ENCODE measurements around the gene RWDD4.

RWDD4 gene

DNA sequence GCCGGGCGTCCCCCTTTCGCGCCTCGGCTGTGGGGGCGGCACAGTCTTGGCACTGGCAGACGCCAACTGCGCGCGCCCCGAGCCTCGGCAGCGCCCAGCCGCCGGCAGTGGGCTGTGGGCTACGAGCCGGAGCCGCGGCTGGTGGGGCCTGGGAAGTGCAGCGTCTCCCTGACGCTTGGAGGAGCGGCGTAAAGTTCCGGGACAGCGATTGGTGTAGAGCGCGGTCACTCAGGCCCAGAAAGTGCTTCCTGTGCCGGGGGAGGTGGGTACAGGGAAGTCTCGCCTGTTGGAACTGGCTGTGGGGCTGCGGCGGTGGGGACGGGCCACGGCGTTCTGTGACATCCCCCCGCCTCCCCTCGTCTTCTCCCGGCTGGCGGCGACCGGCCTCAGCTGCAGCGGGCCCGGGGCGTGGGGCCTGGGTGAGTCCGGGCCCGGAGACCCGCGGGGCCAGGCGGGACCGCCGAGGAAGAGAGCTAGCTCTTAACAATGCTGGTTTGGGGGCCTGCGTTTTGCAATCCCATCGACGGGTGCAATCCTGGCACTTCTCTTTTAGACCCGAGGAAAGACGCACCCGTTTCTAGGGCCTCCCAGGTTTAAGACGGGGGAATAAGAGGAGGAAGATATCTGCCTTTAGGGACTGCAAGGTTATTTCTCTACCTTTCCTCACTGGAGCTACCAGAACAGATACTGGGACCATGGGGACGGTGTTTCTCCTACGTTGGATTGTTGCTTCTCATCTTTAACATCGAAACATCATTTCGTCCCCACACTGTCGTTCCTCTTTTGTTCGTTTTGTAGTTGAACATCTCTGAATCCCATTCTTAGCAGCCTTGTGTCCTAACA, at the start of gene RWDD4, which contains the start of gene TRAPPC11:
RWDD4 (minus strand) TSS at position 157 of the 843 bp plus-strand sequence. CDS start 233 bp downstream, outside the sequence.
TRAPPC11 (plus strand) TSS at position 265 of the 843 bp plus-strand sequence. CDS start 4,575 bp downstream, outside the sequence.
- peak; percentile 95 for DNase-seq

DNA sequence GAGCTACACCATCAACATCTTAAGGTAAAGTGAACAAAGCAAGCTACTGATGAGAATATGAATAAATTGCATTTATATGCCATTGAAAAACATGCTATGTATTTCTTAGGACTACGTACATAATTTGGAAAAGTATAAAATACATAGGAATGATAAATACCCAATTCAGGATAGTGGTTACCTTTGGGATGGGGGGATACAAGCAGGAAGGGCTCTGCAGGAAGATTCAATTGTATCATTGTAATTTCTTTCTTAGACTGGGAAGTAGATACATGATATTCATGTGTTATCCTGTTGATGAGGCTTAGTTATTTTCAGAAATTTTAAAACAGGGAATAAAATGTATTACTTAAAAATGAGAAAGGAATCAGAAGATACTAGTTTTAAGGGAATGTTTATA, 43.5 kb upstream of the RWDD4 start:
- no peak for DNase-seq

DNA sequence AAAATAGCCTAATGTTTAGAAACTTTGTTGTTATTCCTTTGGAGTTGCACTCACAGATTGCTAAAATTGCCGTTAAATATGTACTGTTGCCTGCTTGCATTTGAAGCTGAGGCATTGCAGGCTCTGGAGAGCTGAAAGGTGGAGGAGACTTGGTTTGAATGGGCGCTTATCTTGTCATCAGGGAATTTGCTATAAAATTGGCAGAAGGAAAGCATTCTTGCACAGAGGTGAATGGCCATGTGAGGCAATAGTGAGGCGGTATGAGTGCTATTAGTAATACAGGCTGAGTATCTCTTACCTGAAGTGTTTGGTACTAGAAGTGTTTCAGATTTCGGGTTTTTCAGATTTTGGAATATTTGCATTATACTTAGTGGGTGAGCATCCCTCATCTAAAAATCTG, 41.4 kb upstream of the RWDD4 start:
- DNase-seq: no peak

DNA sequence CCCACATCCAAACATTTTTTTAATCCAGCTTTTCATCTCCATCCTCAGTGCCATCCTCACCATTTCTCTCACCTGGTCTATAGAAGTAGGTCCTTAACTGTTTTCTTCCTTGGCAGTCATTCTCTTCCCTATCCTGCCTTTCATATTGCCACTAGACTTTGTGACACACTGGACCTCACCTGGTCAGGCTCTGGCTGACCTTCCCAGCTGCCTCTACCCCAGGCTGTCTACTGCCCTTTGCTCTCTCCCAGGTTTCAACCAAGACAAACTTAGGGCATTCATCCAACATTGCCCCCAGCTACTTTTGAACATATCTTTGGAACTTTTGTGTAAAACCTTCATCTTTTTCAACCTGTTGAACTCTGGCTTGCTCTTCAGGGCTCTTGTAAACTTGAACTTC, 39.9 kb upstream of the RWDD4 start:
- no peak for DNase-seq

DNA sequence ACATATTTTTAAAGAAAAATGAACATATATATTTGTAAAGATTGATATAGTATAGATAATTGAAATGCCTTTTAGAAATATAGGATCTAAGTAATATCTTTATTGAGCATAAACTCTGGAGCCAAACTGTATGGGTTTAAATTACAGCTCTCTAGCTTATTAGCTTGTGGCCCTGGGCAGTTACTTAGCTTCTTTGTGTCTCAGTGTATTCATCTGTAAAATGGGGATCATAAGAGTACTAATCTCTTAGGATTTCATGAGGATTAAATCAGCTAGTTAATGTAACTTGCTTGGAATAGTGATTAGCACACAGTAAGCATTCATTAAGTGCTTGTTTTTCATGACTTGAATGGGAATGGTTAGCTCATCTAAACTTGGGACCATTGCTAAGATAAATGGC, 32.9 kb upstream of the RWDD4 start:
- DNase-seq: no peak

DNA sequence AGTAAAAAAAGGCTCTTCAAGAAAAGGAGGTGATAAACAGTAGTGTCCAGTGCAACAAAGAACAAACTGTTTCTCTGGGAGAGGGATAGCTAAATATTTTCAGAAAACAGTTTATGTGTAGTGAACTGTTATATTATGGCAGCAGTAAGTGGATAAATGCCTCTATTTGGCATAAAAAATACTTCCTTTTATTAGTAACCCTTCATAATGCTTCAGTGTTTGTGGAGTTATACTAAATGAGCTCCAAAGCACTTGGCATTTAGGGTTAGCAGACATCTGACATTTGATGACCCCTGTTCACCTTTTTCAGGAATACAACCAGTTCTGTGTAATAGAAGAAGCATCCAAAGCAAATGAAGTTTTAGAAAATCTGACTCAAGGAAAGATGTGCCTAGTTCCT, 32.0 kb upstream of the RWDD4 start:
- no peak for DNase-seq

DNA sequence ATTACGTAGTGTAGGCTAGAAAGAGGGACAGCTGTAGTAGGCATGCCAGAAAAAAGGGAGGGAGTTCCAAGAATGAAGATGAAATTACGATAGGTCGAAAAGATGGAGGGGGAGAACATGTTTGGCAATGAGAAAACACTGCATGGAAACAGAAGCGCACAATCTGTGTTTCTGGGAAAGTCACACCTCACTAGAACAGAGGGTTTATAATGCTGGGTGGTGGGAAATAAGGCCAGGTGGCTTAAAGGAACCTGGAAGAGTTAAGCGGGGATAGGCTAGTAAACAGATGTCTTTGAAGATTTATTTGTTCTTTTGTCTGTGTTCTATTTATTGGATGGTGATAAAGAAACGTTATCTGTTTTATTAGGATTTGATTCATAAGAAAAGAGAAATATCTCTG, 29.2 kb upstream of the RWDD4 start:
- no peak for DNase-seq

DNA sequence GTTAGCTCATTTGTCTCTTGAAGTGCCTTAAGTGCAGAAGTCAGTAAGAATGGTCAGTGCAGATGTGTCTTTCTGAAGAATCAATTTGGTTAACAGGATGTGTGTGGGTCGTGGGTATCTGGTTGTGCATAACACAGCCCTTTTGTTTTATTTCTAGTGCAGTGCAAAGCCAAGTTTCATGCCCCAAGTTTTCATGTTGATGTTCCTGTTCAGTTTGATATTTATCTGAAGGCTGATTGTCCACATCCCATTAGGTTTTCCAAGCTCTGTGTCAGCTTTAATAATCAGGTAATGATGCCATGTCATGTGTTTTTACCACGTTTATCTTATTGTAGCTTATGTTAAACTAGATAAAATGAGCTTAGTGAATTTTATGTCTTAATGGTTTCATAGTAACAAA, 27.5 kb upstream of the RWDD4 start:
- DNase-seq: no peak

DNA sequence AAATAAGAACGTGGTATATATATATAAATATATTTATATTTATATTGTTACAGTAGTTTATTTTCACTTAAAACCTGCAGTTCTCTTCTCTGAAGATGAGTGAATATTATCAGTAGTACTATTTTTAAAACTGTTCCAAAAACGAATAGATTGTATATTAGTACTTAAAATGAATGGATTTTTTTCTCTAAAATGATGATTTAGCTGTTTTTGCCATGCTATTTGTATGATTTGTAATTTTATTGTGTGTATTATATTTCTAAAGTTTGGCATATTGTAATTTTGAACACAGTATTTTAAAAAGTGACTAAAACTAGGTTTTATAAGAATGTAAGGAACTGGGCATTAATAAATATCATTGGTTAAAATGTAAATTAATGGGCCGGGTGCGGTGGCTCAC, 22.1 kb upstream of the RWDD4 start:
- no peak for DNase-seq

DNA sequence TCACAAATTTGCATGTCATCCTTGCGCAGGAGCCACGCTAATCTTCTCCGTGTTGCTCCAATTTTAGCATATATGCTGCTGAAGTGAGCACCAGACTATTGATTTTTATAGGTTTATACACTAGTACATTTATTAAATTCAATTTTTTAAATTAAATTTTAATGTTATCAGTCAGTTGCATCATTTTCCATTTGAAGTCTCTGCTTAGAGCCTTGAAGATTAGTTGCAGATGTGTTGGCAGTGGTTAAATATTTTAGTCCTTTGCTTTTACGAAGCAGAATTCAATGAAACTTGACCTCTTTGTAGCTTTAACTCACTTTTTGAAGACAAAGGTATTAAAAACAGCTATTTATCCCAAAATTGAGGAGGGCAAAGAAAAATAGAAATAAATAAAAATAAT, 16.6 kb upstream of the RWDD4 start:
- no peak for DNase-seq

DNA sequence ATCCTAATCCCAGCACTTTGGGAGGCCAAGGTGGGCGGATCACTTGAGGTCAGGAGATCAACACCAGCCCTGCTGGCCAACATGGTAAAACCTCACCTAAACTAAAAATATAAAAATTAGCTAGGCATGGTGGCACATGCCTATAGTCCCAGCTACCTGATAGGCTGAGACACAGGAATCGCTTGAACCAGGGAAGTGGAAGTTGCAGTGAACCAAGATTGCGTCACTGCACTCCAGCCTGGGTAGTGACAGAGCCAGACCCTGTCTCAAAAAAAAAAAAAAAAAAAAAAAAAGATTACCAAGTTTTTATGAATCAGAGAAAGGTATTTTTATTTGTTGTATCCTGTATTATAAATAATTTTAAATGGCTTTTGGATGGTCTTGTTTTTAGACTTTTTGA, 15.2 kb upstream of the RWDD4 start:
- DNase-seq: no peak

DNA sequence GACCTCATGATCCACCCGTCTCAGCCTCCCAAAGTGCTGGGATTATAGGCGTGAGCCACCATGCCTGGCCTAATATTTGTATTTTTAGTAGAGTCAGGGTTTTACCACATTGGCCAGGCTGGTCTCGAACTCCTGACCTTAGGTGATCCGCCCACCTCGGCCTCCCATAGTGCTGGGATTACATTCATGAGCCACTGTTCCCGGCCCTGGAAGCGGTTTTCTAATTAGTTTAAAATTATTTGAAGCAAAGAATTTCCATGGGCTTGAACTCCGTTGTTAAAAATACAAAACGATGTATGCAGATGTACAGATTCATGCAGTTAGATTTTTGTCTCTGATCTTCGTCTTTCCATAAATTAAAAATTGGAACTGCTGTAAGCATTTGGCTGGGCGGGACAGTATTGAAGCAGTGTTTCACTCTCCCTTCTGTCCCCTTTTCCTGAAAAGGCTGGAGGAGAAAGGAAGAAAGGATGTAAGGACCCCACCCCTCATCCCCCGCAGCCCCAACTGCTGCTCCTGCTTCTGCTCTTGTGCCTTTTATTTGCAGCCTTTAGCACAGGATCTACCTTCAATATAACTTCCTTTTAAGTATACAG, 12.1 kb upstream of the RWDD4 start:
- DNase-seq: no peak

DNA sequence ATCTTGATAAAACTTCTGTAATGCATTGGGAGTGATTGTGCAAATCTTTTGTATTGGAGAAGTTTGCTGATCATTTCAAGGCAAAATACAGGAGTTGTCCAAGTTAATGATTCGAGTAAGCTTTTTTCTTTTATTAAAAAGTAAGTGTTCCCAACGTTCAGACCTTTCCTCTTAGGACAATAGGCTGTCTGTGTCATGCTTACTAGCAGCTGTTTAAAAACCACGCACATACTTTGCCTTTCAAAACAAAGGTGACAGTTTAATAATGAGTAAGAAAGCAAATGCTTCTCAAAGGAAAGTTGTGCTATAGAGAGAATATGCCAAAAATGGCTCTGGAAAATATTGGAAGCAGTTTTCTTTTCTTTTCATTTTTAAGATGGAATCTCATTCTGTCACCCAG, 11.3 kb upstream of the RWDD4 start:
- DNase-seq: no peak

DNA sequence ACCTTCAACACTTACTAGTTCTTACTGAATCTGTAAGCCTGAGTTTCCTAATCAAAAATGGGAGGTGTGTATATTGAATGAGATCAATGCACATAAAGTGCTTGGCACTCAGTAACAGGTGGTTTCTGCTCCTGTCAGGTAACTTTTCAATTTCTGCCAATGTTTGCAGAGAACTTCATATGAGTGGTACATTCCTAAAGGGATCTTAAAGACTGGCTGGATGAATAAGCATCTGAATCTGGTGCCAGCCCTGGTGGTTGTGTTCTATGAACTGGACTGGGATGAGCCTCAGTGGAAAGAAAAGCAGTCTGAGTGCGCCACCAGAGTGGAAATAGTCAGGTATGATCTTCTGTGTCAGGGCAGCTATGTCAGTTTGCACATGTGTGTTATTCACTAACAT, 7.1 kb upstream of the RWDD4 start:
- DNase-seq: no peak

DNA sequence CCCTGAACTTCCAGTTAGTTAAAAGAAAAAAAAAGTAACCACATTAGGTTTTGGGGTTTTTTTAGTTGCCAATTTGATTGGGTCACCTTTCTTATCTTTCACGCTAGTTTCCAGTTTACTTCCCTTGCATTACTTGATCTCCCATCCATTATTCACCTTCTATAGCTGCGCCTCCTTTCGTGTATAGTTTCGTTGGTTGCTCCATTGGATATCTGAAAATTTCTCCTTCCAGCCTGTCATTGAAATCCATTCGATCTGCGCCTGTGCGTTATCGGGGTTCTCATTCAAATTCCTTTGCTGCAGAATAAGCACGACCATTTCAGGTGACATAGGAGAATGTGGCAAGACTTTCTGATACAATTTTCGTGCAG, 872 bp upstream of the RWDD4 start:
- no peak for DNase-seq

DNA sequence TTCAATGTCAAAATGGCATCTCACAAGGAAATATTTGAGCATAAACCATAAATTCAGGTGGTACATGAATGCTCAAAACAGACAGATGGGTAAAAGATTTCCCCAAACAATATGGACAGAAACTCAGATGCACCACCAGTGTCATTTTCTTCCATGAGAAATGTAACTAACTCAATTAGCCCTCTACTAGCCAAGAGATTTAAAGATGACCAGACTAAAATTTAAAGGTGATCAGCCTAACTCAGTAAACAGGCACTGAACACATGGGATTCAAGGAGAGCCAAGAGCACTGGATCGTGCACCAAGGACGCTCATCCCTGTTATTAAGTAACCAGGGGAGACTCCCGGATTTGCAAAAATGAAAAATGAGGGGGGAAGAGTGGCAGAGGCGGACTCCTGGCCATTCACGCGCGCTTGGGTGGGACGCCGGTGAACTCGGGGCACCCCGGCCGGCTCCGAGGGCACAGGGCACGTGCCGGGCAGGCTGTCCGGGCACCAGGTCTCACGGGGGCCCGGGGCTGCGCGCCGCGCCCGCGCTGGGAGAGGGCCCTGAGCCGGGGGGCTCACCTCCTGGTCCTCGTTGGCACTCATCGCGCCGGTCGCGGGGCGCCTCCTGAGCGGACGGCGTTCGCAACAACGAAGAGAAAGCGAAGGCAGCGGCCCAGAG, 490 bp downstream of the RWDD4 start:
- DNase-seq: peak; percentile 9

DNA sequence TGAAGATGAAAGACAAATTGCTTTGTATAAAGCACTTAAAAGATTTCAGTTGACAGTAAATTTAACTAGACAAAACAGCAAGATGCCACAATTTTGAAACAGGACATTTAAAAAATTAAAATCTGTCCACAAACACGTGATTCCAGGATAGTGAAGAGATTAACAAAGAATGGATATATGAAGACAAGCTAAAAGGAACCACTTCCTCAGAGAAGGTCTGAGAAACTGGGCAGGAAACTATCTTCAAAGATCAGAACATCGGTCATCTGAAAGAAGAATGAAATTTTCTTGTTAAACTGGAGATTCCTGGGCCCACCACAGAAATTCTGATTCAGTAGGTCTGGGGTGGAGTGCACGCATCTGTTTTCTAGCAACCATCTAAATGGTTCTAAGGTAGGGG, 1.4 kb downstream of the RWDD4 start:
- no peak for DNase-seq

DNA sequence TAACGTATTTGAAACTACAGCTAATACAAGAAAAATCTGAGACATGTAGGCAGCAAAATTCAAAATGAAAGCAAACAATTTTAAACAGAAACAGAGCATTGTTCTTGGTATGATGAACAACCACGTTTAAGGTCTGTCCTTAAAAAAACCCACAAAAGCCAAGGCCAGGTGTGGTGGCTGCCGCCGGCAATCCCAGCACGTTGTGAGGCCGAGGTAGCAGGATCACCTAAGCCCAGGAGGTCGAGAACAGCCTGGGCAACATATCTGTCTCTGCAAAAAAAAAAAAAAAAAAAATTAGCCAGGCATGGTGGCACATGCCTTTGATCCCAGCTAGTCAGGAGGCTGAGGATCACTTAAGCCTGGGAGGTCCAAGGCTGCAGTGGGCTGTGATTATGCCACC, 13.7 kb downstream of the RWDD4 start:
- DNase-seq: no peak

DNA sequence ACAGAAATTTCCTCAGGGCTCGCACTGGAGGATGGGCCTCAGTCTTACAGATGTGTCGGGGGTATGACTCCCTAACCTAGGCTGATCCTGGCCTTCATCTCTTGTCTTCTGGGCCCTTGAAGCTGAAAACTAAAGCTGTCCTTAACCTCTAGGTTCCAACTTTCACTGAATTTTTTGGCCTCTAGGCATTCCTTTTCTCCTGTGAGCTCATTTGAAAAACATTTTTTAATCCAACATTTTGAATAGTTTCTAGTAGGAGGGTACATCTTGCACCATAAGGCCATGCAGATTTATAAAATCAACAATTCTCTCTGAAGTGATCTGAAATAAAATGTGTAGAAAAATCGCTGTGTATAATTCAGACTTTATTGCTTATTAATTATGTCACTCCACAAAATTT, 19.7 kb downstream of the RWDD4 start:
- DNase-seq: no peak

DNA sequence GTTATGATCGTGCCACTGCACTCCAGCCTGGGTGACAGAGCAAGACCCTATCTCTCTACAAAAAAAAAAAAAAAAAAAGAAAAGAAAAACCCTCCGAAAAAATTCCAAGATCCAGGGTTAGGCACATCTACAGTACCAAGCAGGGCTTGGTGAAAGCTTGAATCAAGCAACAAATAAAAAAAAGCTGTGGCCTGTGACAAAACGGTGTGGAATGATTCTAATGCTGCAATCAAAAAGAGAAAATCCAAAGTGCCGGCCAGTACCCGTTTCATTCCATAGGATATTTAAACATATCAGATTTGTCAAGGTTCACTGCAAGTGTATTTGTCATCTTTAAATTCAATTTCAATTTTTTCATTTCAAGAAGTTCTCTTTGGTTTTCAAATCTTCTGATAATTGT, 20.5 kb downstream of the RWDD4 start:
- no peak for DNase-seq

DNA sequence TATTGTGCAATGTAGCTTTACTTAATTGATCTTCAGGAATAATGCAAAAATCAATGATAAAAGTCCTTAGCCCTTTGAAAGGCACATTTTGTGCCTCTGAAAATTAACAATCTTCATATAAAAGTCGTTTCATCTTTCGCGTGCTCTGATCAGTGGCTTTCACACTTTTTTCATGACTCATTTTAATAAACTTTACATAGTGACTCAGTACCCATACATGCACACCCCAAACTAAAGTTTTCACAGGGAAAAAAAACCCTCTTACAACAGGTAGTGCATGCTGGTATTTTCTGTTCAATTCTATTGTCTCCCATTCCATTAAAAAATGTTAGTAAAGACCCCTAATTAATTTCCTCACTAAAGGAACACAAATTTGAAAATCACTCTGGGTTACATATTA, 21.5 kb downstream of the RWDD4 start:
- DNase-seq: no peak

DNA sequence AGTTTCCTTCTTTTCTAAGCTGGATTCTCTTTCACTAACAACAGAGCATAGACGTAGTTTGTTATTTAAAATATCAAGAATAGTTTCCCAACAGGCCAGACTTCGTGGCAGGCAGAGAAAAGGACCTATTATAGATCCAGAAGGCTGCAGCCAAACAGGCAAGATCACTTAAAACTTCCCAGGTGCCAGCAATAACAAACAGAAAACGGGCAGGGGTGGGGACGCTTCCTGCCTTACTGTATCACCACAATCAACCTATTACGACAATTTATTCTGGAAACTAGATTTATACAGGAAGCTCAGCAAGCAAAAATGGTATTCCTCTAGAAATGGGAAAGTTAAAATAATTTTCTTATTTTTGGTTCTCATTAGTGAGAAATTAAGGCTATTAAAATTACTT, 22.1 kb downstream of the RWDD4 start:
- DNase-seq: no peak

DNA sequence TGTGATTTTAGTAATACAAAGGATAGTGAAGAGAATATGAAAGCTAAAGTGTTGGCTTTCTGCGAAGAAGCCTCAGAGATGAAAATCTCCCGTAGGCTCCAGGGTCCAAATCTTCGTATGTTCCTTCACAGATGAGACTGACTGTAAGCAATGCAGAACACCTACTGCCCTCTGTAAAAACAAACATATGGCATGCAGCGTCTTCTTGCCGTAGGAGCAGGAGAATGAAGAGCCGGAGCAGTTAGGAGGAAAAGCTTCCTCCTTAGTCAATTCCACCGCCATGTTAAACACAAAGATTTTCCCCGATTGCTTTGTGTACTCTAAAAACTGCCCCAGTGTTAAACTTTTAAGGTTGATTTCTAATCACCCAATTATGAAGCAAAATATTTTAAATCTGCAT, 22.5 kb downstream of the RWDD4 start:
- no peak for DNase-seq

DNA sequence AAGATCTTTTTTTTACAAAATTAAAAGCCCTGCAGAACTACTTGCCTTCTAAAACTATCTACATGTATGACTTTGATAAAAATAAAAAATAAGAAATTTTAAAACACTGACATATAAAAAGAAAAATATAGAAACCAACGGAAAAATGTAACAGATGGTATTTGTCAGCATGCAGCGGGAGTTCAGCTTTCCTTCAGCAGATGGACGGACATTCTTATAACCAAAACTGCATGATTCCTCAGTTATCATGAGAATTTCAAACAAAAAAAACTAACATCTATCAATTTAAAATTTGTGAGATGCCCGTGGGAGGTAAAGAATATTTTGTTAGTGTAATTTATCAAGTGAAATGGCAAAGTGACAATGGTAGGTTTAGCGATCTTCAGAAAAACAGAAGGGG, 23.2 kb downstream of the RWDD4 start:
- DNase-seq: no peak
